ENCODE results near the gene OCEL1.

DNA sequence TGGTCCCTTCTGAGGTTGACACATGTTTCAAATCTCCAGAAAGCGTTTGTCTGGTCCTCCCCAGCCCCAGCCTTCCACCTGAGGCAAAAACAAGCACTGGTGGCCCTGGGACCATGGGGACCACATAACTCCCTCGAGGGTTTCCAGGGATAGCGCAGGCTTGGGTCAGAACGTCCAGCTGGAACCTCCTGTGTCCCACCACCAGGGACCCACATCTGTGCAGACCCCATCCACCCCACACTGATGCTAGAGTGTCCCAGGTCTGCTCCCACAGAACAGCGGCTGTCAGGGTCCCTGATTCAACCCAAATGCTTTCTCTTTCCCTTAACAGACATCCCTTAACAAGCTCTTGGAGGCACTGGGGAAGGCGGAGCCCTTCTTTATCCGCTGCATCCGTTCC lies 40.4 kb upstream of the OCEL1 start:
- TF ChIP-seq CTCF (IDR thresholded peaks at IDR 0.05): no peak
- TF ChIP-seq POLR2A (IDR thresholded peaks at IDR 0.05): no peak
